Heart left ventricle (tissue), 16 donors: ENCODE measurements around the gene CERS3. TPM values are rescaled to one million over a fixed set of nuclear protein-coding genes. Genes with fewer than 3 reads are reported as not detected.

Experiments used
- ATAC-seq, 4 donors: fragments of 200-7000 bp; cut with Tn5 transposase; one replicate each; pipeline ENCODE4 v1.9.1; 2020 to 2022; ENCODE audit warnings: moderate library complexity in 4 of 4, mild to moderate bottlenecking in 3 of 4, moderate number of reproducible peaks in 1 of 4
- DNase-seq, 5 donors: peaks; one replicate each; pipeline ENCODE4 v3.0.0-alpha.2; 2020
- H3K27ac ChIP-seq, 12 donors: fragments of 200-600 bp; sonication (generic) in 4 of 12; one replicate each; pipeline versions ENCODE4 v1.5.0 to v1.8.0; 2016 to 2022; ENCODE audit warnings: mild to moderate bottlenecking in 2 of 12
- H3K27me3 ChIP-seq, 9 donors: fragments of 200-600 bp; sonication (generic) in 2 of 9; one replicate each; pipeline versions ENCODE4 v1.5.1 to v1.8.0; 2016 to 2022; ENCODE audit warnings: mild to moderate bottlenecking in 3 of 9
- H3K36me3 ChIP-seq, 9 donors: fragments of 200-600 bp; sonication (generic) in 2 of 9; one replicate each; pipeline versions ENCODE4 v1.5.0 to v1.8.0; 2018 to 2022; ENCODE audit warnings: mild to moderate bottlenecking in 2 of 9
- H3K4me1 ChIP-seq, 12 donors: fragments of 200-600 bp; sonication (generic) in 4 of 12; one replicate each; pipeline versions ENCODE4 v1.5.0 to v1.8.0; 2016 to 2022; ENCODE audit warnings: mild to moderate bottlenecking in 3 of 12
- H3K4me3 ChIP-seq, 12 donors: fragments of 200-600 bp; sonication (generic) in 4 of 12; one replicate each; pipeline versions ENCODE4 v1.5.0 to v1.8.0; 2017 to 2022; ENCODE audit warnings: mild to moderate bottlenecking in 9 of 12, moderate library complexity in 4 of 12
- H3K9me3 ChIP-seq, 12 donors: fragments of 200-600 bp; sonication (generic) in 4 of 12; one replicate each; pipeline versions ENCODE4 v1.5.0 to v1.8.0; 2016 to 2022; ENCODE audit warnings: mild to moderate bottlenecking in 1 of 12
- CTCF ChIP-seq, 12 donors: fragments of 200-600 bp; sonication (generic) in 4 of 12; IDR thresholded peaks; one replicate each; pipeline versions ENCODE4 v1.5.0 to v1.8.0; 2018 to 2022; ENCODE audit warnings: antibody characterized with exemption in 12 of 12, mild to moderate bottlenecking in 5 of 12
- POLR2A ChIP-seq, 2 donors: fragments of 450-650 bp; IDR thresholded peaks; one replicate each; pipeline ENCODE4 v1.6.1; 2017; ENCODE audit warnings: antibody characterized with exemption in 2 of 2, mild to moderate bottlenecking in 2 of 2, moderate library complexity in 2 of 2
- WGBS, 4 donors: extraction: QIAGEN DNeasy Blood & Tissue Kit in 2 of 4; methylation state at CpG; one replicate each; pipeline versions ENCODE4 v1.1.5 to v1.1.7; 2013 to 2018; 5-methylcytosine and 5-hydroxymethylcytosine counted together
- intact Hi-C, 10 donors: fragments of 100-400 bp; cut with DNase I; formaldehyde crosslinking; loops; one replicate each; pipeline versions ENCODE4 v1.11.1 to v1.14.2; 2022
- polyA plus RNA-seq, 2 donors: library from polyadenylated mRNA; stranded (reverse); fragments of 200-250 nt; gene quantifications; one replicate each; pipeline ENCODE4 v1.2.3, GENCODE V29; 2013
- total RNA-seq, 9 donors: library from RNA; depleted of rRNA in 2 of 9; stranded (reverse); fragments of >200 nt in 2 of 9; fragmentation: NEBNext Ultra II Directional in 3 of 9; extraction: Animal tissue kit (Norgen Biotek cat#: 25700) in 3 of 9; gene quantifications; one replicate each; pipeline versions ENCODE4 v1.1.0 to v1.2.4, GENCODE V29; 2016 to 2023
- donor health status: ischemic (EF 13 %, LVEDD 7.1; RV severe dilation, severe dysfunction).
- donor health status: healthy with polysubstance abuse.
- donor health status: DM: no; HTN: yes; CAD: no.
- donor health status: DM: no; HTN: no; CAD: no.
- donor health status: ischemic (EF 25% LVEDD 6.9; RV normal size, moderate dysfunction).
- donor health status: ischemic (EF 25% LVEDD 5.7; RV mildly dilated, moderate dysfunction).
- donor health status: healthy.
- donor health status: DM: yes; HTN: yes; CAD: no.
- donor health status: ischemic (EF 35%, LVEDD 5.7; RV mildly dilated, moderate dysfunction).
- donor health status: nonischemic (EF 11% LVEDD 7.7; RV severe dilation, severe dysfunction).
- donor health status: DM: yes; HTN: yes; CAD: no.
- donor health status: PGD.
- donor health status: ischemic (EF 29% LVEDD 5.4; RV normal size, mild dysfunction).
- donor health status: nonischemic (EF 23%, LVEDD 6.1; RV moderate dilation, normal function).

Gene CERS3
- total and polyA plus RNA-seq, 11 donors: not detected

GRCh38 chr15:100517846-100518245 lies 10.9 kb downstream of the CERS3 start:
- TF ChIP-seq POLR2A (IDR thresholded peaks at IDR 0.05) (no peak), CTCF (IDR thresholded peaks at IDR 0.05) (no peak)
- H3K9me3 ChIP-seq: peaks cover 0 to 3% (median 0%) of the 10 kb centered on the region in 12 donors
- peaks cover 0 to 35% (median 0%) of the 10 kb centered on the region in 12 donors for H3K4me1 ChIP-seq
- no peak overlapping the region for H3K4me3 ChIP-seq
- DNase-seq (no peak), ATAC-seq (no peak)
- intact Hi-C loops: no loop called here
- H3K36me3 ChIP-seq: no peaks in the 10 kb centered on the region
- H3K27ac ChIP-seq: no peak overlapping the region
- H3K27me3 ChIP-seq: no peaks in the 10 kb centered on the region
- WGBS, 4 donors: 67 to 75% (median 70%) methylated on average over 3 of the region's 3 CpGs

DNA sequence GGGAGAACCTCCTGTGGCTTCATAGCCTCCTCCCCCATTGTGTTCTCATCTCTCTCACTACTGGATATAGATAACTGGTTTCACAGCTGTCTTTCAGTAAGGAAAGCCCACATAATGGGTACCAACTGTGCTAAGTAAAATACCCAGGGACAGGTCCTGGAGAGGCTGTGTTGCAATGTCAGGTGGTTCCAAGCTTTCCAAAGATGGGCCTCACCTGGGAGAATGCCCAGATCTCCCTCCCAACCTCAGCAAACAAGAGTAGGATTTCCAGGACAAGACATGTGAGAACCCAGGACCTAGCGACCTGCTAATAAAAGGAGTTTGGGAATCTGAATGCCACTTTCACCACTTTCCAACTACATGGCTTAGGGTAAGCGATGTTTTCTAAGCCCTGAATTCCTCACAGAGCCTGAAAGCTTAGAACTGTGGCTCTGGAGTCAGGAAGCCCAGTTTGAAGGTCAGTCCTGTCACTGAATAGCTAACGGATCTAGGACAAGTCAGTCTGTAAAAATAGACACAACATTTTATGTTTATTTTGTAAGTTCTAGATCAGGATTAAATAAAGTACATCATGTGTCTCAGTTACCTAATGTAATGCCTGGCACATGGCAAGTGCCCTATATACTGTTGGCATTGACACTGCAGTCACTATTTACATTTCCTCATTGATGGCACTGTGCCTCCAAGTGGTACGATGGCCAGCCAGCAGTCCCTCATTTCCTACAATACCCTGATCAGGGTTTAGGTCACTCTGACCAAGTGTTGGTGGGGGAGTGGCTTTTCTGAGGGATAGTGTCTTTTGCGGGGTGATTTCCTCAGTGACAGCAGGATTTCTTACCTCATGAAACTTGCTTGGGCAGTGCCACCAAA lies 11.9 kb downstream of the CERS3 start:
- Histone ChIP-seq H3K36me3 (no peaks in the 10 kb centered on the region), H3K27me3 (peaks cover 0 to 4% (median 0%) of the 10 kb centered on the region in 9 donors), H3K27ac (peak overlapping the region in 2 of 12 donors; percentile 37 to 62), H3K4me3 (no peak overlapping the region), H3K4me1 (peaks cover 0 to 35% (median 0%) of the 10 kb centered on the region in 12 donors), H3K9me3 (no peaks in the 10 kb centered on the region)
- intact Hi-C loops: no loop called here
- 53 to 64% (median 56%) methylated on average over 5 of the region's 5 CpGs for WGBS, 4 donors
- peak in 3 of 4 donors; percentile 60 to 73 (median 72) for ATAC-seq
- no peak for TF ChIP-seq POLR2A (IDR thresholded peaks at IDR 0.05)
- TF ChIP-seq CTCF (IDR thresholded peaks at IDR 0.05): no peak
- no peak for DNase-seq

- WGBS, 4 donors: 61 to 72% (median 70%) methylated on average over 4 of the region's 4 CpGs
- intact Hi-C loops: no loop called here
- Histone ChIP-seq H3K4me1 (peaks cover 0 to 27% (median 0%) of the 10 kb centered on the region in 12 donors), H3K27me3 (peaks cover 0 to 4% (median 0%) of the 10 kb centered on the region in 9 donors), H3K9me3 (no peaks in the 10 kb centered on the region), H3K27ac (no peak overlapping the region), H3K4me3 (no peak overlapping the region), H3K36me3 (no peaks in the 10 kb centered on the region)
- ATAC-seq (no peak), DNase-seq (no peak)
- TF ChIP-seq CTCF (IDR thresholded peaks at IDR 0.05): no peak
- no peak for TF ChIP-seq POLR2A (IDR thresholded peaks at IDR 0.05)
Measured at GRCh38 chr15:100515758-100516157, 13.0 kb downstream of the CERS3 start.

DNA sequence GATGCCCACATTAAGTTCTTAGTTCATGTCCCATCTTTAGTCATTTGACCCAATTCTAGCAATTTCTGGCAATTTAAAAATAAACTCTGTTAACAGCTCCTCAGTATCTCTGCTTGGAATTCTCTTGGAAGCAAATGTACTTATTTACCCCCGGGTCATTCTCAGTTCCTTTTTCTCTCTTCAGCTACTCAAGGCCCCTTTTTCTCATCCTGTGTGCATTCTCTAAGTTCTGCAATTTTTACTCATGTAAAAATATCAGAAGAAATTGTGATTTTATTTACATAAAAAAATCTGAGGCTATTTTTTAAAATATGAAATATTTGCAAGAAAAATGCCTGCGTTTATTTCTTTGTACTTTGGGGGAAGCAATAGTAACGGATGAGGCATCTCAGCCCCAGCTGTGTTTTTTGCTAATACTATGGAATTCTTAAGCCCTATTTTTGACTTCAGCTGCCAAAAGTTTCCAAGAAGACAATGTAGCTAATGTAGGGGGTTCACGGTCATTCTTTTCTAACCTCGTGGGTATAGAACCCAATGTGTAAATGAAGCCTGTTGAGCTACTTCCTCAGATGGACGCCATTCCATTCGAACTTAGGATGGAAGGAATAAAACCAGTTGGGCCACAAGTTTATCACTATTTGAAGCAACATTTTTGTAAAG lies 20.0 kb downstream of the CERS3 start:
- WGBS, 4 donors: 56 to 66% (median 65%) methylated on average over 7 of the region's 7 CpGs
- intact Hi-C loops: no loop called here
- no peak for ATAC-seq

More for the DNA sequence above, 20.0 kb downstream of the CERS3 start:
- Histone ChIP-seq H3K4me3 (no peak overlapping the region), H3K27me3 (peaks cover 0 to 10% (median 0%) of the 10 kb centered on the region in 9 donors), H3K9me3 (no peaks in the 10 kb centered on the region), H3K27ac (no peak overlapping the region), H3K36me3 (no peaks in the 10 kb centered on the region), H3K4me1 (no peaks in the 10 kb centered on the region)
- DNase-seq: no peak
- TF ChIP-seq CTCF (IDR thresholded peaks at IDR 0.05): no peak
- no peak for TF ChIP-seq POLR2A (IDR thresholded peaks at IDR 0.05)
